B cell (primary cell): ENCODE results near the gene RBBP8NL. TPM values are rescaled to one million over a fixed set of nuclear protein-coding genes. Genes with fewer than 3 reads are reported as not detected.
"Not testable (repeated sequence)": the region's sequence is repeated elsewhere in the genome, so short reads cannot be mapped to it uniquely, and the experiment has no call there.

Experiments used
- ATAC-seq: fragments of 200-7000 bp; cut with Tn5 transposase; one replicate; pipeline ENCODE4 v1.10.0; 2021; ENCODE audit warnings: low read depth, mild to moderate bottlenecking, moderate number of reproducible peaks, moderate library complexity
- CTCF ChIA-PET: fragments of 350-600 bp; sonication (Branson Sonifier 250); formaldehyde crosslinking; loops from one replicate; lab custom pipeline; 2021; ENCODE audit warnings: antibody characterized with exemption, inconsistent platforms; lab: Charles Lee
- POLR2A ChIA-PET: fragments of 350-600 bp; sonication (Branson Sonifier 250); formaldehyde crosslinking; loops from one replicate; lab custom pipeline; 2021; ENCODE audit warnings: antibody characterized with exemption; lab: Charles Lee
- DNase-seq: peaks from one replicate; pipeline ENCODE4 v3.0.0; 2013
- H2AFZ ChIP-seq: 2 replicates; pipeline ENCODE4 v1.6.1; 2012; ENCODE audit warnings: mild to moderate bottlenecking, low read depth, low read length; ENCODE audit not compliant: insufficient read depth, poor library complexity, severe bottlenecking
- H3K27ac ChIP-seq, 2 donors: 1 replicate in 1 of 2; 2 replicates in 1 of 2; pipeline ENCODE4 v1.5.1; 2012 to 2013; ENCODE audit warnings: low read length in 2 of 2, mild to moderate bottlenecking in 2 of 2, moderate library complexity in 1 of 2
- H3K27me3 ChIP-seq, 4 experiments: fragments of 200-600 bp in 1 of 4; sonication (generic) in 1 of 4; replicated peaks in 1 of 4; 1 replicate in 2 of 4; 2 replicates in 2 of 4; pipeline versions ENCODE4 v1.6.1 to v1.7.0; 2013 to 2016; ENCODE audit warnings: low read length in 3 of 4, mild to moderate bottlenecking in 2 of 4, mixed read lengths in 1 of 4, moderate library complexity in 1 of 4; ENCODE audit not compliant: insufficient read depth in 4 of 4, control insufficient read depth in 3 of 4; ENCODE audit errors: control extremely low read depth in 1 of 4
- H3K36me3 ChIP-seq, 2 experiments: replicated peaks in 1 of 2; 1 replicate in 1 of 2; 2 replicates in 1 of 2; pipeline versions ENCODE4 v1.6.1 to v1.7.1; 2013; ENCODE audit warnings: low read length in 1 of 2; ENCODE audit not compliant: insufficient read depth in 2 of 2, control insufficient read depth in 1 of 2; ENCODE audit errors: control extremely low read depth in 1 of 2, extremely low read depth in 1 of 2
- H3K4me1 ChIP-seq, 2 donors: fragments of 200-600 bp in 1 of 2; sonication (generic) in 1 of 2; 1 replicate in 1 of 2; 2 replicates in 1 of 2; pipeline versions ENCODE4 v1.5.1 to v1.6.1; 2013 to 2017; ENCODE audit warnings: low read length in 2 of 2; ENCODE audit not compliant: control insufficient read depth in 2 of 2, insufficient read depth in 2 of 2
- H3K4me2 ChIP-seq: replicated peaks from 2 replicates; pipeline ENCODE3; 2012; ENCODE audit warnings: mild to moderate bottlenecking, low read depth, low read length; ENCODE audit not compliant: poor library complexity, severe bottlenecking
- H3K4me3 ChIP-seq, 5 experiments: fragments of 200-600 bp in 1 of 5; sonication (generic) in 1 of 5; 1 replicate in 3 of 5; 2 replicates in 2 of 5; pipeline versions ENCODE4 v1.5.1 to v1.7.0; 2011 to 2016; ENCODE audit warnings: low read length in 4 of 5, mild to moderate bottlenecking in 4 of 5, low read depth in 2 of 5, control low read depth in 1 of 5, moderate library complexity in 1 of 5; ENCODE audit not compliant: insufficient read depth in 1 of 5; ENCODE audit errors: control extremely low read depth in 1 of 5, extremely low read depth in 1 of 5
- H3K79me2 ChIP-seq: fragments of 200-600 bp; sonication (generic); one replicate; pipeline ENCODE4 v1.6.0; 2016; ENCODE audit warnings: low read length; ENCODE audit not compliant: control insufficient read depth, insufficient read depth
- H3K9ac ChIP-seq: fragments of 200-600 bp; sonication (generic); 2 replicates; pipeline ENCODE4 v1.6.1; 2017; ENCODE audit warnings: mild to moderate bottlenecking, low read length, moderate library complexity
- H3K9me3 ChIP-seq, 3 donors: one replicate each; pipeline versions ENCODE4 v1.6.1 to v1.7.1; 2013; ENCODE audit warnings: low read length in 2 of 3; ENCODE audit not compliant: control insufficient read depth in 2 of 3, insufficient read depth in 1 of 3; ENCODE audit errors: control extremely low read depth in 1 of 3
- H4K20me1 ChIP-seq: 2 replicates; pipeline ENCODE4 v1.6.0; 2012; ENCODE audit warnings: mild to moderate bottlenecking, low read length; ENCODE audit not compliant: insufficient read depth, control insufficient read depth, poor library complexity, severe bottlenecking
- H3K27ac Mint-ChIP-seq: one replicate; pipeline ENCODE4 v1.8.0; 2021; ENCODE audit warnings: mixed read lengths
- H3K27me3 Mint-ChIP-seq: one replicate; pipeline ENCODE4 v1.8.0; 2021; ENCODE audit warnings: mixed read lengths
- H3K4me1 Mint-ChIP-seq: one replicate; pipeline ENCODE4 v1.8.0; 2021; ENCODE audit warnings: mixed read lengths
- H3K4me3 Mint-ChIP-seq: one replicate; pipeline ENCODE4 v1.8.0; 2021; ENCODE audit warnings: mixed read lengths
- H3K9me3 Mint-ChIP-seq: one replicate; pipeline ENCODE4 v1.8.0; 2022; ENCODE audit warnings: mixed read lengths; ENCODE audit not compliant: insufficient read depth
- EZH2 ChIP-seq: IDR thresholded peaks from 2 replicates; pipeline ENCODE4 v1.6.1; 2012; ENCODE audit warnings: borderline replicate concordance, low read depth, mild to moderate bottlenecking, moderate library complexity, low read length; ENCODE audit not compliant: insufficient read depth, poor library complexity, severe bottlenecking
- WGBS: methylation state at CpG from one replicate; pipeline ENCODE4 v1.1.5; 2013; ENCODE audit warnings: missing lambda C conversion rate; ENCODE audit not compliant: insufficient coverage; 5-methylcytosine and 5-hydroxymethylcytosine counted together
- intact Hi-C: fragments of 100-400 bp; cut with micrococcal nuclease; formaldehyde crosslinking; loops from one replicate; pipeline ENCODE4 v1.10.0; 2022
- polyA plus RNA-seq: library from polyadenylated mRNA; depleted of rRNA; stranded (reverse); fragments of >200 nt; gene quantifications from 2 replicates; pipeline ENCODE4 v1.2.3, GENCODE V29; 2012
- total RNA-seq, 2 donors: library from RNA; stranded (reverse); fragments of 120-200 nt in 1 of 2; gene quantifications; 1 replicate in 1 of 2; 2 replicates in 1 of 2; pipeline versions ENCODE4 v1.2.3 to v1.2.4, GENCODE V29; 2013 to 2022
- TF ChIP-seq, protein P1 (sequence below): fragments of 200-600 bp; IDR thresholded peaks from one replicate; pipeline ENCODE4 v1.8.0; 2022; ENCODE audit warnings: antibody characterized with exemption, mild to moderate bottlenecking

RBBP8NL gene
- total and polyA plus RNA-seq, 2 donors (not counting 1 experiment from before 2014, with no cell fraction given), result not detected

DNA sequence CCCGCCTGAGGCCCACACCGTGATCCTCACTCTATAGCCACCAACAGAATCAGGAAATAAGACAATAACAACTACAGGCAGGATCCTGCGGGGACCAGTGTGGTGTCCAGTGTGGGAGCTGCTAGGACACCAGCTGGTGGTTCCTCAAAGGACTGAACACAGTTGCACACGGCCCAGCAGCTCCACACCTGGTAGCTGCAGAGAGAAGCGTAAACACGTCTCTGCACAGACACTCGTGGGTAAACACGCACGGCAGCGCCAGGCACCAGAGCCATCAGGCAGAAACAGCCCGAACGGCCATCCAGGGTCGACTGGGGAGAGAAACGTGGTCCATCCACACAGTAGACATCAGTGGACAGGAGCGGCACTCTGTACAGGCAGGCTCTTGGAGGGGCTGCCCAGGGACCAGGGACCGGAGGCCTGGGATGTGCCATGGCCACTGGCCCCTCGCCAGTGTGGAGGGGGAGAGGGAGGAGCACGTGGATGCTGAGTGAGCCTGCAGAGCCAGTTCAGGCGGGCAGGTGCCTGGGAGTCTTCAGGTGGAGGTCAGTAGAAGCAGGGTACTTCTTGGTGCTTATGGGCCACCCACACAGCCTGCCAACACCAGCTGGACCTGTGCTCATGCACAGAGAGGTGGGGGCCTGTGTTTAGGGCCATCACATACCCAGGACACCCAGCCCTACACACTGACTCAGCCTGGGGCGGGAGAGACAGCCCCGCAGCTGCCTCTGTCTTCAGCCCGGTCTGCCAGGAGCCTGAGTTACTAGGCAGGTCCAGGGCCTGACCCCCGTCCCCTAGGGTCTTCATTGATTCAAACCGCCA lies 52.8 kb downstream of the RBBP8NL start:
- H3K36me3 ChIP-seq, result no peaks in the 10 kb centered on the region
- Mint-ChIP-seq H3K9me3 (no peaks in the 10 kb centered on the region), H3K27me3 (peaks cover under 1% of the 10 kb centered on the region), H3K4me3 (no peak overlapping the region), H3K4me1 (peaks cover under 1% of the 10 kb centered on the region), H3K27ac (no peak overlapping the region)
- TF ChIP-seq EZH2, result no peak
- TF ChIP-seq, protein P1, sequence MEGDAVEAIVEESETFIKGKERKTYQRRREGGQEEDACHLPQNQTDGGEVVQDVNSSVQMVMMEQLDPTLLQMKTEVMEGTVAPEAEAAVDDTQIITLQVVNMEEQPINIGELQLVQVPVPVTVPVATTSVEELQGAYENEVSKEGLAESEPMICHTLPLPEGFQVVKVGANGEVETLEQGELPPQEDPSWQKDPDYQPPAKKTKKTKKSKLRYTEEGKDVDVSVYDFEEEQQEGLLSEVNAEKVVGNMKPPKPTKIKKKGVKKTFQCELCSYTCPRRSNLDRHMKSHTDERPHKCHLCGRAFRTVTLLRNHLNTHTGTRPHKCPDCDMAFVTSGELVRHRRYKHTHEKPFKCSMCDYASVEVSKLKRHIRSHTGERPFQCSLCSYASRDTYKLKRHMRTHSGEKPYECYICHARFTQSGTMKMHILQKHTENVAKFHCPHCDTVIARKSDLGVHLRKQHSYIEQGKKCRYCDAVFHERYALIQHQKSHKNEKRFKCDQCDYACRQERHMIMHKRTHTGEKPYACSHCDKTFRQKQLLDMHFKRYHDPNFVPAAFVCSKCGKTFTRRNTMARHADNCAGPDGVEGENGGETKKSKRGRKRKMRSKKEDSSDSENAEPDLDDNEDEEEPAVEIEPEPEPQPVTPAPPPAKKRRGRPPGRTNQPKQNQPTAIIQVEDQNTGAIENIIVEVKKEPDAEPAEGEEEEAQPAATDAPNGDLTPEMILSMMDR, result no peak
- ChIA-PET POLR2A (interaction anchor here (1.7 kb wide), 1 partner anchor 9 kb away, joined by 6 read pairs; no protein-coding TSS in a partner anchor), CTCF (interaction anchor here (1.0 to 1.8 kb wide), 5 partner anchors 8 to 79 kb away, joined by 3 to 13 read pairs (median 8); partner anchors contain the start of gene ADRM1)
- H2AFZ ChIP-seq, result no peak overlapping the region
- H3K4me1 ChIP-seq, result peaks cover 0 to 3% of the 10 kb centered on the region in 2 donors
- DNase-seq (no peak), ATAC-seq (no peak)
- H3K27me3 ChIP-seq, result peaks cover 0 to 24% (median 4%) of the 10 kb centered on the region in 4 experiments
- no peak overlapping the region for H3K4me3 ChIP-seq
- no peaks in the 10 kb centered on the region for H3K79me2 ChIP-seq
- no peak overlapping the region for H3K27ac ChIP-seq
- H3K9me3 ChIP-seq, result no peaks in the 10 kb centered on the region
- H3K9ac ChIP-seq, result no peak overlapping the region
- WGBS, result 51% methylated on average over 19 of the region's 24 CpGs
- no peaks in the 10 kb centered on the region for H4K20me1 ChIP-seq
- intact Hi-C loops, result no loop called here
- H3K4me2 ChIP-seq, result no peak overlapping the region

DNA sequence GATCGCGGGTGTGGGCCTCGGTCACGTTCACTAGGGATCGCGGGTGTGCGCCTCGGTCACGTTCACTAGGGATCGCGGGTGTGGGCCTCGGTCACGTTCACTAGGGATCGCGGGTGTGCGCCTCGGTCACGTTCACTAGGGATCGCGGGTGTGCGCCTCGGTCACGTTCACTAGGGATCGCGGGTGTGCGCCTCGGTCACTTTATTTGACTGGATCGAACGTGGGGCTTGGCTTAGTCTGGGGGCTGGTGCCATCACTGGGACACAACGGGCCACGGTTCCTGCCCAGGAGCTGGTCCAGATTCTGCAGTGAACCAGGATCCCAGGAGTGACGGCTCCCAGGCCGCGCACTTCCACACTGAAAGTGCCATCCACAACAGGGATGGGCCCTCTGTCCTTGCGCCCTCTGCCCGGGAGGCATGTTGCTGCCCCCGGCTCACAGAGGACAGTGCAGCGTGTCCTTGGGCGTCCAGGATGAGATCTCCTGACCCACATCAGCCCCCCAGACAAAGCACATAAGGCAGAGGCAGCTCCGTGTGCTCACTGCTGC lies 53.6 kb downstream of the RBBP8NL start:
- H3K79me2 ChIP-seq, intact Hi-C loops, H3K4me1 Mint-ChIP-seq, H3K4me1 ChIP-seq, H3K9ac ChIP-seq, H3K4me3 Mint-ChIP-seq, H2AFZ ChIP-seq, H3K4me2 ChIP-seq, DNase-seq, H3K27me3 Mint-ChIP-seq, H3K36me3 ChIP-seq, H4K20me1 ChIP-seq, H3K9me3 ChIP-seq, H3K27ac Mint-ChIP-seq, ATAC-seq, H3K9me3 Mint-ChIP-seq, H3K27ac ChIP-seq, H3K4me3 ChIP-seq: not testable (repeated sequence)
- ChIA-PET CTCF (interaction anchor here (1.0 to 1.6 kb wide), 2 partner anchors 9 to 78 kb away, joined by 3 read pairs; no protein-coding TSS in a partner anchor), POLR2A (interaction anchor here (1.7 kb wide), 1 partner anchor 9 kb away, joined by 6 read pairs; no protein-coding TSS in a partner anchor)
- WGBS, result 87% methylated on average over 27 of the region's 40 CpGs
- peaks cover 0 to 31% (median 6%) of the 10 kb centered on the region in 4 experiments for H3K27me3 ChIP-seq
